Measurements from ENCODE around the gene TMC8.
"Not testable (repeated sequence)": the region's sequence is repeated elsewhere in the genome, so short reads cannot be mapped to it uniquely, and the experiment has no call there.

Gene TMC8

DNA sequence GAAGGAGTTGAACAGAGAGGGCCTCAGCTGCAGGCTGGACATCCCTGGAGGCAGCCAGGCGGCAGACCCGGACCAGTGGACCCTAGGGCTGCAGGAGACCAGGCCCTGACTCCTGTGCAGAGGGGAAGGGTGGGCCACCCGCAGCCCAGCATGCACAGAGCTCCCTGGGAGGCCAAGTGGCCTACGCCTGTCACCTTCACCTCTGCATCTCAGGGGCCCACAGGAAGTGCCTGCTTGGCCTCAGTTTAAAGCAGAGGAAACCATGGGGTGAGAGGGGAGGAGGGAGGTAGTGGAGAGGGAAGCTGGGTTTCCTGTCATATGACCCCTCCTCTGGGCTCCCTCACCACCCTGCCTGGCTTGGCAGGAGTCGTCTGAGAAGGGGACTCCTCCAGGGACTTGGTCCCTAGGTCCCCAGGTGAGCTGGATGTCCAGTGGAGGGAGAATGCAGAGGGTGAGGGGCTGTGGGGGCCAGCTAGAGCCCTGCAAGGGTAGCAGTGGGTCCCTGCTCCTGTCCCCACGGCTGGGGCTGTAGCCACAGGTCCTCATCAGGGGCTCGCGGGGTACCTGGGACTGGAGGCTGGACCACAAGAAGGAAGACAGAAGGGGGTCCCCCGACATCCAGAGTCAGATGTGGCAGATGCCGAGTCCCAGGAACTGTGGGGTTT, at the start of gene TMC8:
Gene TMC8, plus strand, starts transcription at position 335 of the 665 bp plus-strand sequence. CDS start 818 bp downstream, outside the sequence.
- no peak for FAIRE-seq
- DNase-seq (ENCODE audit: insufficient read length, low spot score), result no peak

DNA sequence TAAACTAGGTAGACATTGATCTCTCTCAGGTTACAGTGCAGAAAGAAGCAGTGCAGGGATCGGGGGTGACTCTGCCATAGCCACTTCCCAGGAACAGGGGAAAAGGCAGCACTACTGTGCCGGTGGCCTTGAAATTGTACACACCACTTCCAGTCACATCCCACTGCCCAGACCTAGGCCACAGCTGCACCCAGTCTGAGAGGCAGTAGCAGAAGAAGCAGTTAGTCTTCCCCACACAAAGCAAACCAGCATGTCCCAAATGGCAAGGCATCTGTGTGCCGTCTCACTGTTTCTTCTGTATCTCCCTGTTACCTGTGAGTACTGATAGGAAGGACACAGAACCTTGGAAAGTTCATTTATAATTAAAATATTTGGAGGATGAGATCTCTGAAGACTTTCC, 49.0 kb upstream of the TMC8 start:
- no peak for DNase-seq (ENCODE audit: insufficient read length, low spot score)
- no peak for FAIRE-seq

DNA sequence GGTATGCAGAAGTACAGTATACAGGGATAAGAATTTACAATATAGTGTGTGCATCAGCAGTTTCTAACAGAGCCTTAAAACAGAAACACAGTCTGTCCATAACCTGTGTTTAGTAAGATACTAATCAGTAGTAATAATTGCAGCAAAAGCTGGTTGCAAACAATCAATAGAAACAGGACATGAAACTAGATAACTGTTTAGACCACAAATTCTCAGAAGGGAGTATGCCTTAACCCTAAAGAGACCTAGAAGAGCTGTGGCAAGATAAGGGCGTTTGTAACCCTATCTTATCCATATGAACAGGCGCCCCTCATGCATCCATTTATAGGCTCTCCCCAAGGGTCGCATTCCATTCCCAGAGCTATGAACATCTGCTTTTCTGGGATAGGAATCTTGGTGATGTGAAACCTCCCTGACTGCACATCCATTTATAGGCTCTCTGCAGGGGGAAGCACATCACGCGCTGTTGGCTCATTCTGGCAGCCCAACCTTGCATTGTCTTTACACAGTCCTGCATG, 48.2 kb upstream of the TMC8 start:
- DNase-seq (ENCODE audit: insufficient read length, low spot score); FAIRE-seq: not testable (repeated sequence)

DNA sequence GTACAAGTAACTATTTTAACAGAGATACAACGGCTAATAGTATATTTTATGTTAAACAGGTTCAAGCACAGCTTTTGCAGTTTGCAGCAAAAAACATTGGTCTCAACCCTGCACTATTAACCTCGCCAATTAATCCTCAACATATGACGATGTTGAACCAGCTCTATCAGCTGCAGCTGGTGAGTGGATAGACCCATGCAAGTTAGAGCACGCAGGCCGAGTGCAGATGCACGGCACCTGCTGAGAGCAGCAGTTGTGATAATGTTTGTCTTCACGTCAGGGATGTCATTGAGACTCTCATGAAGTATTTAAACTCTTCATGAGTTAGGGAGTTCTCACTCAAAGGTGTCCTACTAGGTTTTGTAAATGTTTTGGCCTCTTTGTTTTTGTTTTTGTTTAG, 47.6 kb upstream of the TMC8 start:
- no peak for FAIRE-seq

GRCh38 chr17:78086740-78087139, 43.8 kb upstream of the TMC8 start:
- FAIRE-seq (no peak), DNase-seq (ENCODE audit: insufficient read length, low spot score) (no peak)

More for the DNA sequence above, 47.6 kb upstream of the TMC8 start:
- no peak for DNase-seq (ENCODE audit: insufficient read length, low spot score)

GRCh38 chr17:78088529-78088928, 42.0 kb upstream of the TMC8 start:
- FAIRE-seq (no peak), DNase-seq (ENCODE audit: insufficient read length, low spot score) (no peak)

DNA sequence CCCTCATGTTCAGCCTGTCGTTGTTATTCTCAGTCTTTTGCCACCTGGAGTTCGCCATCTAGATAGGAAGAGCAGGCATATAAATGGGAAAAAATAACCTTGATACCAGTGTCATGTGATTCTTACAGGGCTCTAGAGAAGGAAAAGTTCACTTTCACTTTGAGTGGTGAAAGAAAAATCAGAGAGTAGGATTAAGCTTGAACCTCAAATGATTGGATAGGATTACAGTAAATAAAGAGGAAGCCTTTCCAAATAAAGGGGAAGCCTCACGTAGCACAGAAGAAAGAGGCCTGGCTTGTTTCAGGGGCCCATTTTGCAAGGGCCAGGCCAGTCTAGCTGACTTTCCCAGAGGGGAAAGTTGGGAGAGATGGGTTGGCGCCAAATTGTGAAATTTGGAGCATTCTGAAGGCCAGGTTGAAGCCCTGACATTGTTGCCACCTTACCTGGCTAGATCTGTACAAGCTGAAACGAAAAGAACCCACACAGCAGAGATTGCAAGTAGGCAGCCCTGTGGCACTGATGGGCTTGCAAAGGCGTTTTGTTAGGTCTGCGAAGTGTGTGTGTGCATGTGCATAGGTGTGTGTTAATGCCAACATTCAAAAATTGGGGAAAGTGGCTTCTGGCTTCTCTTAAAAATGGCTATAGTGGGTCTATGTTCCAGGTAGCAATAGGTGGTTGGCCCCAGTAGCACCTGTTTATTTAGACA, 40.8 kb upstream of the TMC8 start:
- FAIRE-seq, result no peak
- DNase-seq (ENCODE audit: insufficient read length, low spot score), result no peak

DNA sequence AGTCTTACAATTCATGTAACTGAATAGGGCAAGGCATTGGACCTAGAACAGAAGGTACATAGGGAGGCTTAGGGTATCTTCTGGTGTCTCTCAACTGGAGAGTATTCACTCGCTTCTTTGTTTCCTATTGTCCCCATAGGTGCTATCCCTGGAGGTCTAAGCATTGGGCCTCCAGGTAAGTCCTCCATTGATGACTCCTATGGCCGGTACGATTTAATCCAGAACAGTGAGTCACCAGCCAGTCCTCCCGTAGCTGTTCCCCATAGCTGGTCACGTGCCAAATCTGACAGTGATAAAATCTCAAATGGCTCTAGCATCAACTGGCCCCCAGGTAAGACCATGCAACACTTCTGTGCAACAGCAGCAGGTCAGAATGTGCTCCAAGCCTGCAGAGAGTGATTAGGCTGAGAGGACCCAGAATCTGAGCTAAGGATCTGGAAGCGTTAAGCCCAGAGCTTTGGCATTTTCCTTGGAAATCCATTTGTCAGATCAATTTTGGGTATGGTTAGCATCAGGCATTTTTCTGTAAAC, 37.7 kb upstream of the TMC8 start:
- DNase-seq (ENCODE audit: insufficient read length, low spot score), result no peak
- no peak for FAIRE-seq

DNA sequence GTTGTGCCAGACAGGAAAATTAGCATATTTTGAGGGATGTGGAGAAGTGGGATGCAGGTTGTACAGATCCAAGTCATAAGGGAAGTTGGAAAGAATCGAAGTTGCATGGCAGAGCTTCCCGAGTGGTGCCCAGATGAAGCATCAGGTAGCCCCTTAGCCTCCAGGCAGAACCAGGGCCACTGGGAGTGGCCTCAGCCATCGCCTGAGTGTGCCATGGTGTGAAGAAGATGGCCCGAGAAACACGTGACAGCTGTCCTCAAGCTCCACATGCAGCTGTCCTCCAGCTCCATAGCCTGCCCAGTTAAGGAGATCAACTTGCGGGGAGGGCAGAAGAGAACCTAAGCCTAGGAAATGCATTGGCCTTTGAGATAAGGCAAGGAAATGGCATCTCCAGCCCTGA, 35.5 kb upstream of the TMC8 start:
- no peak for FAIRE-seq
- DNase-seq (ENCODE audit: insufficient read length, low spot score), result no peak

- no peak for FAIRE-seq
Observed at GRCh38 chr17:78096093-78096492, 34.5 kb upstream of the TMC8 start.

GRCh38 chr17:78101112-78101511, 29.5 kb upstream of the TMC8 start:
- FAIRE-seq, result no peak

More at GRCh38 chr17:78096093-78096492, 34.5 kb upstream of the TMC8 start:
- no peak for DNase-seq (ENCODE audit: insufficient read length, low spot score)

GRCh38 chr17:78101542-78101941, 29.0 kb upstream of the TMC8 start:
- no peak for FAIRE-seq

More at GRCh38 chr17:78101112-78101511, 29.5 kb upstream of the TMC8 start:
- DNase-seq (ENCODE audit: insufficient read length, low spot score), result no peak

DNA sequence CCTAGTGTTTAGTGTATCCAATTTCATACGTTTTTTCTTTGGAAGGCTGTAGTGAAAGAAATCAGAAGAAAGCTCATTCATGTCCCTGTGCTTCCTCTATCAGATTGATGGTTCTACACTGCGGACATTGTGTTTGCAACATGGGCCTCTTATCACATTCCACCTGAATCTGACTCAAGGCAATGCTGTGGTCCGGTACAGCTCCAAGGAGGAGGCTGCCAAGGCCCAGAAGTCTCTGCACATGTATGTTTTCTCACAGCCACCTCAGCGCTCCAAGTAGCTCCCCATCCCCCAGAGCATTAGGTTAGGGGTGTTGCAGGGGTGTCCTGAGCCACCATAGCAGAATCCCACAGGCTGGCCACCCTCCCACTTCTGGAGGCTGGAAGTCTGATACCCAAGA, 27.3 kb upstream of the TMC8 start:
- FAIRE-seq (no peak), DNase-seq (ENCODE audit: insufficient read length, low spot score) (no peak)

More at GRCh38 chr17:78101542-78101941, 29.0 kb upstream of the TMC8 start:
- no peak for DNase-seq (ENCODE audit: insufficient read length, low spot score)

DNA sequence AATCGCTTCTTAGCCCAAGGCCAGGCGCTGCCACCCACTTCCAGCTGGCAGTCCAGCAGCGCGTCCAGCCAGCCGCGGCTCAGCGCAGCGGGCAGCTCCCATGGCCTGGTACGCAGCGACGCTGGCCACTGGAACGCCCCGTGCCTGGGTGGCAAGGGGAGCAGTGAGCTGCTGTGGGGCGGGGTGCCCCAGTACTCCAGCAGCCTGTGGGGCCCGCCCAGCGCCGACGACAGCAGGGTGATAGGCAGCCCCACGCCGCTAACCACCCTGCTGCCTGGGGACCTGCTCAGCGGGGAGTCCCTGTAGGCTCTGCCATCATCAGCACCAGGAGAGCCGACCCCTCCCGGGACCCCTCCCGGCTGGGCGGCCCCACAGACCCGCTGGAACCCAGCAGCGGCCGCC, 26.0 kb upstream of the TMC8 start:
- DNase-seq (ENCODE audit: insufficient read length, low spot score), result no peak
- FAIRE-seq, result no peak

GRCh38 chr17:78105101-78105500, 25.5 kb upstream of the TMC8 start:
- DNase-seq (ENCODE audit: insufficient read length, low spot score), result no peak
- FAIRE-seq, result no peak

- no peak for FAIRE-seq
Observed at GRCh38 chr17:78105551-78105950, 25.0 kb upstream of the TMC8 start.

DNA sequence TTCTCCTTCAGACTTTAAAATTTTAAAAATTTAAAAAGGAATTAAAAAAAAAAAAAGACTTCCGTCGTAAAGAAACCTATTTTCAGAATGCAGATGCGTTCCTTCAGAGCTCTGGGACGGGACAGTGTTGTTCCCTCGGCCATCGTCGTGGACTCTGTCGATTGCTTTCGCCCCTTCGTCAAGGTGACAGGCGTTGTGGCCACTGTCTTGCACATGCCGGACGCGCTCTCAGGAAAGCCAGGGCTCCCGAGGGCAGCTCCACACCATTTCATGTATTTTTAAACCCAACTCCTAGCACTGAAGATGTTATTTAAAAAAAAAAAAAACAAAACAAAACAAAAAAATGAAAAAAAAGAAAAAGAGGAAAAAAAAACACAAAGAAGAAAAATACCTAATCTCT, 24.4 kb upstream of the TMC8 start:
- no peak for FAIRE-seq
- DNase-seq (ENCODE audit: insufficient read length, low spot score), result no peak

More at GRCh38 chr17:78105551-78105950, 25.0 kb upstream of the TMC8 start:
- no peak for DNase-seq (ENCODE audit: insufficient read length, low spot score)

DNA sequence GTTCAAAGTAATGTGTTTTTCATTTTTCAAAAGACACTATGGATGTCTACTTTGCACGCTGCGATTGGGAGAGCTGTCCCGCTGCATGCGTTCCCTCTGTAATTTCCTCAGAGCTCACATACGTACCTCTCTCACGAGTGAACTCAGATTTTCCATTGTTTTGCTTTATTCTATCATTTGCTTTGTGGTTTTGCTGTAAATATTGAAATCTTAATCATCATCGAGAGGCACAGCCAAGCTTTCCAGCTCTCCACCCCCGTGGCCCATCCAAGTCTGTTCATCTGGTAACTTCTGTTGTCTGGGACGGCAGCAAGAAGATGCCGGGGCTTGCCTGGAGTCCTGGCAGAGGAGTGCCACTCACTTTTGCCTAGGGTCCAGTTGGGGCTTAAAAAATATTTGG, 23.1 kb upstream of the TMC8 start:
- FAIRE-seq (no peak), DNase-seq (ENCODE audit: insufficient read length, low spot score) (no peak)

- DNase-seq (ENCODE audit: insufficient read length, low spot score) (no peak), FAIRE-seq (no peak)
Observed at GRCh38 chr17:78107976-78108725, 22.4 kb upstream of the TMC8 start.

GRCh38 chr17:78108726-78109488, 21.7 kb upstream of the TMC8 start:
- peak; percentile 13 for FAIRE-seq
- no peak for DNase-seq (ENCODE audit: insufficient read length, low spot score)

GRCh38 chr17:78109489-78109761, 21.1 kb upstream of the TMC8 start:
- DNase-seq (ENCODE audit: insufficient read length, low spot score), result no peak
- FAIRE-seq, result no peak
